LNCaP clone FGC (cell line): ENCODE measurements around the gene UNC13A.

Experiments
- DNase-seq: peaks from one replicate; pipeline ENCODE4 v3.0.0-alpha.2; 2011; ENCODE audit warnings: low read depth
- H3K4me3 ChIP-seq: 2 replicates; pipeline ENCODE4 v1.5.1; 2011; ENCODE audit warnings: mild to moderate bottlenecking, low read depth, low read length, control low read depth
- CTCF ChIP-seq: IDR thresholded peaks from 2 replicates; pipeline ENCODE4 v1.5.1; 2012; ENCODE audit warnings: mild to moderate bottlenecking; ENCODE audit not compliant: control insufficient read depth, insufficient read depth; ENCODE audit errors: extremely low read depth

UNC13A gene

DNA sequence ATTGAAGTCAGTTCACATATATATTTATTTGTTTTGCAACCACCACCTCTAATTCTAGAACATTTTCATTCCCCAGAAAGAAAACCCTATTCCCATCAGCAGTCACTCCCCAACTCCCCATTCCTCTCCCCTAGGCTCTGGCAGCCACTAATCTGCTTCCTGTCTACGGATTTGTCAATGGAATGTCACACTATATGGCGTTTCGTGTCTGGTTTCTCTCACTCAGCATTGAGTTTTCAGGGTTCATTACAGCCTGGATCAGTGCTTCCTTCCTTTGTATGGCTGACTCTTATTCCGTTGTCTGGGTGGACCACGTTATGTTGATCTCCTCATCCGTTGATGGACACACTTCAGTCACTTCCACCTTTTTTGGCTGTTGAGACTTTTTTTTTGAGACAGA, 123.4 kb downstream of the UNC13A start:
- no peak overlapping the region for H3K4me3 ChIP-seq
- TF ChIP-seq CTCF: no peak
- DNase-seq: no peak

DNA sequence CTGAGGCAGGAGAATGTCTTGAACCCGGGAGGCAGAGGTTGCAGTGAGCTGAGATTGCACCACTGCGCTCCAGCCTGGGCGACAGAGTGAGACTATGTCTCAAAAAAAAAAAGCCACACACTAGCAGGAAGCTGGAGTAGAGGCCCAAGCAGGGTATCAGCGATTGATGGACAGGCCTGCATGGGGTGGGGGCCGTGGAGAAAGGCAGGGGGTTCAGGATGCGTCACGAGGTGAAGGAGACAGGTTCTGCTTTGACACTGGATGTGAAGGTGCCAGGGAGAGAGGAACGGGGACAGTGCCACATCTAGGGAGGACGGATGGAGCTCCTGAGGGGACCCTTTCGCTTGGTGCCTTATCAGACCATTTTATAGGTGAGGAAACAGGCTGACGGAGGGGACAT, 125.6 kb downstream of the UNC13A start:
- H3K4me3 ChIP-seq: no peak overlapping the region
- no peak for DNase-seq
- TF ChIP-seq CTCF: no peak

- DNase-seq: no peak
- no peak for TF ChIP-seq CTCF
- no peak overlapping the region for H3K4me3 ChIP-seq
Observed at GRCh38 chr19:17562097-17562496, 126.1 kb downstream of the UNC13A start.

DNA sequence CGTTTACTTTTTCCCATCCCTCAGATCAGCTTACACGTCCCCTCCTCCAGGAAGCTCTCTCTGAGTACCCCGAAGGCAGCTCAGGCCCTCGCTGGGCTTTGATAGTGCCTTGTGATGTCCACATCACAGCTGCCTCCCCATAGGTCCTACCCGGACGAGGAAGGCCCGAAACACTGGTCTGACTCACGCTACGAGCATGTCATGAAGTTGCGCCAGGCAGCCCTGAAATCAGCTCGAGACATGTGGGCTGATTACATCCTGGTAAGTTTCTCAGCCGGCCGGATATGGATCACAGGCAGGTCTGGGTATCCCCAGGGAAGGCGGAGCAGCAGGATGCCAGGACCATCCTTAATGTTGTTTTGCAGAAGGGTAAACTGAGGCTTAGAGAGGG, 128.0 kb downstream of the UNC13A start:
- DNase-seq: no peak
- H3K4me3 ChIP-seq: no peak overlapping the region
- no peak for TF ChIP-seq CTCF

DNA sequence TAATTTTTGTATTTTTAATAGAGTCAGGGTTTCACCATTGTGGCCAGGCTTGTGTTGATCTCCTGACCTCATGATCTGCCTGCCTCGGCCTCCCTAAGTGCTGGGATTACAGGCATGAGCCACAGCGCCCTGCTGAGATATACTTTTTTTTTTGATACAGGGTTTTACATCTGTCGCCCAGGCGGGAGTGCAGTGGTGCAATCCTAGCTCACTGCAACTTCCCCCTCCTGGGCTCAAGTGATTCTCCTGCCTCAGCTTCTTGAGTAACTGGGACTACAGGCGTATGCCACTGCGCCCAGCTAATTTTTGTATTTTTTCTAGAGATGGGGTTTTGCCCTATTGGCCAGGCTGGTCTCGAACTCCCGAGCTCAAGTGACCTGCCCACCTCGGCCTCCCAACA, 130.7 kb downstream of the UNC13A start:
- no peak for TF ChIP-seq CTCF
- H3K4me3 ChIP-seq: no peak overlapping the region
- no peak for DNase-seq

DNA sequence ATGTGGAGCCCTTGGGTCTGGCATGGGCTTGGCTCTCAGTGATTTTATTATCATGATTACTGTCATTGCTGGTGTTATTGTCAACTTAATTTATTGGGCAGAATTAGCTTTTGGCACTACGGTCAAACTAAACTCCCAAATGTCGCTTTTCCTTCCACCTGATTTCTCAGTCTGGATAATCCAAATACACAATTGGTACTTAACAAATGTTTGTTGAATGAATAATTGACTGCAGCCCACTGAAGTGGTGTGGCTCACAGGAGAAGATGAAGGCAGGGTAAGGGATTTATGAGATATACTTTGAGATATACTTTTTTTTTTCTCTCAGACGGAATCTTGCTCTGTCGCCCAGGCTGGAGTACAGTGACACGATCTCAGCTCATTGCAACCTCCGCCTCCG, 131.2 kb downstream of the UNC13A start:
- no peak for DNase-seq
- H3K4me3 ChIP-seq: peak overlapping the region; percentile 94
- no peak for TF ChIP-seq CTCF

GRCh38 chr19:17555929-17556813, 132.0 kb downstream of the UNC13A start:
- no peak for DNase-seq
- peak overlapping the region; percentile 94 for H3K4me3 ChIP-seq
- no peak for TF ChIP-seq CTCF
